Neural progenitor cell (in vitro differentiated cells): ENCODE results near the gene PSMD3. TPM values are rescaled to one million over a fixed set of nuclear protein-coding genes. Genes with fewer than 3 reads are reported as not detected.

Source experiments
- DNase-seq: peaks from one replicate; pipeline ENCODE4 v3.0.0-alpha.2; 2016; ENCODE audit warnings: low spot score
- H2AFZ ChIP-seq: fragments of 200-600 bp; sonication (generic); replicated peaks from 2 replicates; pipeline ENCODE4 v1.6.1; 2016; ENCODE audit warnings: antibody characterized with exemption
- H3F3A ChIP-seq: fragments of 200-600 bp; sonication (generic); 2 replicates; pipeline ENCODE4 v1.6.1; 2016; ENCODE audit warnings: antibody characterized with exemption, low read depth
- H3K27ac ChIP-seq: fragments of 200-600 bp; sonication (generic); 2 replicates; pipeline ENCODE4 v1.5.1; 2016; ENCODE audit warnings: mild to moderate bottlenecking
- H3K27me3 ChIP-seq: fragments of 200-600 bp; sonication (generic); 2 replicates; pipeline ENCODE4 v1.6.1; 2016; ENCODE audit warnings: mild to moderate bottlenecking, moderate library complexity
- H3K36me3 ChIP-seq: fragments of 200-600 bp; sonication (generic); 2 replicates; pipeline ENCODE4 v1.5.1; 2016
- H3K4me1 ChIP-seq: fragments of 200-600 bp; sonication (generic); 2 replicates; pipeline ENCODE4 v1.6.1; 2016; ENCODE audit warnings: mixed run types
- H3K4me2 ChIP-seq: fragments of 200-600 bp; sonication (generic); 2 replicates; pipeline ENCODE4 v1.6.1; 2016
- H3K4me3 ChIP-seq: fragments of 200-600 bp; sonication (generic); 2 replicates; pipeline ENCODE4 v1.5.1; 2016
- H3K79me2 ChIP-seq: fragments of 200-600 bp; sonication (generic); 2 replicates; pipeline ENCODE4 v1.6.1; 2016; ENCODE audit warnings: low read depth
- H3K9ac ChIP-seq: fragments of 200-600 bp; sonication (generic); 2 replicates; pipeline ENCODE4 v1.6.1; 2016
- H3K9me3 ChIP-seq: fragments of 200-600 bp; sonication (generic); 2 replicates; pipeline ENCODE4 v1.5.1; 2016; ENCODE audit warnings: low read depth
- H4K20me1 ChIP-seq: fragments of 200-600 bp; sonication (generic); 2 replicates; pipeline ENCODE4 v1.6.1; 2016; ENCODE audit warnings: low read depth
- H3K27ac Mint-ChIP-seq: 3 replicates; pipeline ENCODE4 v1.8.0; 2021; ENCODE audit warnings: mixed read lengths
- H3K27me3 Mint-ChIP-seq: 2 replicates; pipeline ENCODE4 v1.8.0; 2022; ENCODE audit warnings: low read depth, mild to moderate bottlenecking, inconsistent platforms, moderate library complexity, mixed read lengths; ENCODE audit not compliant: insufficient read depth
- H3K36me3 Mint-ChIP-seq: 3 replicates; pipeline ENCODE4 v1.8.0; 2021; ENCODE audit warnings: mixed read lengths
- H3K4me1 Mint-ChIP-seq: 3 replicates; pipeline ENCODE4 v1.8.0; 2021; ENCODE audit warnings: mixed read lengths
- H3K4me3 Mint-ChIP-seq: 3 replicates; pipeline ENCODE4 v1.8.0; 2021; ENCODE audit warnings: mild to moderate bottlenecking, moderate library complexity, mixed read lengths
- H3K9me3 Mint-ChIP-seq: 3 replicates; pipeline ENCODE4 v1.8.0; 2020; ENCODE audit warnings: mixed read lengths
- CTCF ChIP-seq: fragments of 200-600 bp; sonication (generic); IDR thresholded peaks from 2 replicates; pipeline ENCODE4 v1.5.1; 2017; ENCODE audit warnings: antibody characterized with exemption, mild to moderate bottlenecking
- EZH2 ChIP-seq: fragments of 200-600 bp; sonication (generic); IDR thresholded peaks from 2 replicates; pipeline ENCODE4 v1.6.1; 2017; ENCODE audit warnings: antibody characterized with exemption, mild to moderate bottlenecking, moderate library complexity
- EZH2phosphoT487 ChIP-seq: fragments of 200-600 bp; sonication (generic); IDR thresholded peaks from 2 replicates; pipeline ENCODE4 v1.6.1; 2017; ENCODE audit warnings: antibody characterized with exemption
- total RNA-seq: library from RNA; depleted of rRNA; stranded (reverse); fragments of >200 nt; gene quantifications from 2 replicates; pipeline ENCODE4 v1.2.3, GENCODE V29; 2015; ENCODE audit warnings: low replicate concordance

The PSMD3 gene
- total RNA-seq, 1 donor from 2014 or later, result 71.6 TPM

GRCh38 chr17:40020146-40020545 is 39.5 kb downstream of the PSMD3 start:
- Histone ChIP-seq H4K20me1 (peaks cover 4% of the 10 kb centered on the region), H3K27ac (no peak overlapping the region), H3K79me2 (no peaks in the 10 kb centered on the region), H3K4me3 (no peak overlapping the region), H3K27me3 (no peaks in the 10 kb centered on the region), H3K36me3 (no peaks in the 10 kb centered on the region), H3K9me3 (no peaks in the 10 kb centered on the region), H3F3A (peaks cover 21% of the 10 kb centered on the region), H2AFZ (no peak overlapping the region), H3K9ac (no peak overlapping the region), H3K4me2 (no peak overlapping the region), H3K4me1 (peaks cover 23% of the 10 kb centered on the region)
- DNase-seq, result no peak
- Mint-ChIP-seq H3K36me3 (peaks cover 9% of the 10 kb centered on the region), H3K27ac (no peak overlapping the region), H3K27me3 (peaks cover 2% of the 10 kb centered on the region), H3K4me3 (no peak overlapping the region), H3K9me3 (no peaks in the 10 kb centered on the region), H3K4me1 (peaks cover 18% of the 10 kb centered on the region)
- TF ChIP-seq CTCF, result no peak
- no peak for TF ChIP-seq EZH2phosphoT487
- TF ChIP-seq EZH2, result no peak

GRCh38 chr17:40021451-40021971 is 40.9 kb downstream of the PSMD3 start:
- Histone ChIP-seq H3K9me3 (no peaks in the 10 kb centered on the region), H4K20me1 (peaks cover 4% of the 10 kb centered on the region), H3K36me3 (no peaks in the 10 kb centered on the region), H3K27me3 (no peaks in the 10 kb centered on the region), H3F3A (peaks cover 21% of the 10 kb centered on the region), H3K79me2 (no peaks in the 10 kb centered on the region), H3K9ac (no peak overlapping the region), H2AFZ (no peak overlapping the region), H3K27ac (no peak overlapping the region), H3K4me3 (no peak overlapping the region), H3K4me2 (no peak overlapping the region), H3K4me1 (peaks cover 17% of the 10 kb centered on the region)
- TF ChIP-seq EZH2, result no peak
- no peak for TF ChIP-seq EZH2phosphoT487
- TF ChIP-seq CTCF, result no peak
- no peak for DNase-seq
- Mint-ChIP-seq H3K9me3 (no peaks in the 10 kb centered on the region), H3K27ac (no peak overlapping the region), H3K4me3 (no peak overlapping the region), H3K36me3 (peaks cover 22% of the 10 kb centered on the region), H3K4me1 (peaks cover 23% of the 10 kb centered on the region), H3K27me3 (no peaks in the 10 kb centered on the region)

- no peak overlapping the region for H3K27ac Mint-ChIP-seq
- Histone ChIP-seq H3K9ac (no peak overlapping the region), H3K79me2 (no peaks in the 10 kb centered on the region), H2AFZ (no peak overlapping the region), H3K27ac (no peak overlapping the region), H3K36me3 (no peaks in the 10 kb centered on the region), H4K20me1 (peaks cover 4% of the 10 kb centered on the region), H3K9me3 (no peaks in the 10 kb centered on the region), H3F3A (peaks cover 25% of the 10 kb centered on the region), H3K4me1 (peaks cover 17% of the 10 kb centered on the region), H3K4me3 (no peak overlapping the region), H3K4me2 (no peak overlapping the region), H3K27me3 (no peaks in the 10 kb centered on the region)
- TF ChIP-seq CTCF, result no peak
- no peak for TF ChIP-seq EZH2
- no peak for TF ChIP-seq EZH2phosphoT487
- H3K4me1 Mint-ChIP-seq, result peaks cover 21% of the 10 kb centered on the region
- no peak for DNase-seq
- no peak overlapping the region for H3K4me3 Mint-ChIP-seq
- no peaks in the 10 kb centered on the region for H3K9me3 Mint-ChIP-seq
- no peaks in the 10 kb centered on the region for H3K27me3 Mint-ChIP-seq
- H3K36me3 Mint-ChIP-seq, result peaks cover 23% of the 10 kb centered on the region
Observed at GRCh38 chr17:40022497-40022896, 41.9 kb downstream of the PSMD3 start.
